ENCODE measurements around the gene SRD5A2.
"Not testable (repeated sequence)": the region's sequence is repeated elsewhere in the genome, so short reads cannot be mapped to it uniquely, and the experiment has no call there.

The SRD5A2 gene

GRCh38 chr2:31533036-31533435, 47.7 kb downstream of the SRD5A2 start:
- DNase-seq (ENCODE audit: low read depth) = no peak

GRCh38 chr2:31531101-31531500, 49.6 kb downstream of the SRD5A2 start:
- DNase-seq (ENCODE audit: low read depth) = no peak

GRCh38 chr2:31529256-31529655, 51.5 kb downstream of the SRD5A2 start:
- DNase-seq (ENCODE audit: low read depth) = no peak

- no peak for DNase-seq (ENCODE audit: low read depth)
These were observed 51.9 kb downstream of the SRD5A2 start for GRCh38 chr2:31528823-31529222.

- no peak for DNase-seq (ENCODE audit: low read depth)
These were observed 53.6 kb downstream of the SRD5A2 start for GRCh38 chr2:31526946-31527732.

GRCh38 chr2:31525876-31526275, 54.9 kb downstream of the SRD5A2 start:
- DNase-seq (ENCODE audit: low read depth) = no peak

- DNase-seq (ENCODE audit: low read depth) = no peak
These were observed 56.1 kb downstream of the SRD5A2 start for GRCh38 chr2:31524592-31524991.

- peak; percentile 9 for DNase-seq (ENCODE audit: low read depth)
These were observed 56.8 kb downstream of the SRD5A2 start for GRCh38 chr2:31523871-31524492.

- DNase-seq (ENCODE audit: low read depth) = no peak
These were observed 58.0 kb downstream of the SRD5A2 start for GRCh38 chr2:31522786-31523185.

GRCh38 chr2:31517442-31518203, 63.1 kb downstream of the SRD5A2 start:
- DNase-seq (ENCODE audit: low read depth) = no peak

GRCh38 chr2:31515586-31515985, 65.2 kb downstream of the SRD5A2 start:
- DNase-seq (ENCODE audit: low read depth) = no peak

- no peak for DNase-seq (ENCODE audit: low read depth)
These were observed 67.2 kb downstream of the SRD5A2 start for GRCh38 chr2:31513553-31513952.

- DNase-seq (ENCODE audit: low read depth) = no peak
These were observed 69.4 kb downstream of the SRD5A2 start for GRCh38 chr2:31511376-31511775.

GRCh38 chr2:31505111-31505510, 75.6 kb downstream of the SRD5A2 start:
- DNase-seq (ENCODE audit: low read depth) = no peak

GRCh38 chr2:31504311-31504710, 76.4 kb downstream of the SRD5A2 start:
- no peak for DNase-seq (ENCODE audit: low read depth)

- DNase-seq (ENCODE audit: low read depth) = not testable (repeated sequence)
These were observed 84.3 kb downstream of the SRD5A2 start for GRCh38 chr2:31496451-31496874.

GRCh38 chr2:31489339-31489738, 91.4 kb downstream of the SRD5A2 start:
- DNase-seq (ENCODE audit: low read depth) = not testable (repeated sequence)

- DNase-seq (ENCODE audit: low read depth) = no peak
These were observed 97.5 kb downstream of the SRD5A2 start for GRCh38 chr2:31483246-31483645.

GRCh38 chr2:31476511-31477180, 104.1 kb downstream of the SRD5A2 start:
- no peak for DNase-seq (ENCODE audit: low read depth)

- DNase-seq (ENCODE audit: low read depth) = no peak
These were observed 105.0 kb downstream of the SRD5A2 start for GRCh38 chr2:31475692-31476091.

GRCh38 chr2:31474296-31474695, 106.4 kb downstream of the SRD5A2 start:
- no peak for DNase-seq (ENCODE audit: low read depth)
